Spleen (tissue), 7 donors: Measurements from ENCODE around the gene PEX1.
"Not testable (repeated sequence)": the region's sequence is repeated elsewhere in the genome, so short reads cannot be mapped to it uniquely, and the experiment has no call there.

Experiments used
- CTCF ChIP-seq, 11 experiments: fragments of 200-600 bp in 7 of 11; fragments of 450-650 bp in 4 of 11; sonication (generic) in 4 of 11; IDR thresholded peaks in 8 of 11; conservative IDR thresholded peaks in 3 of 11; 1 replicate in 7 of 11; 2 replicates in 4 of 11; pipeline versions ENCODE4 v1.4.0 to v1.8.0; 2016 to 2021; ENCODE audit warnings: antibody characterized with exemption in 11 of 11, inconsistent platforms in 4 of 11, mild to moderate bottlenecking in 1 of 11
- POLR2A ChIP-seq, 3 donors: fragments of 450-650 bp; IDR thresholded peaks; one replicate each; pipeline ENCODE4 v1.5.1; 2017; ENCODE audit warnings: antibody characterized with exemption in 3 of 3, mild to moderate bottlenecking in 1 of 3
- POLR2AphosphoS5 ChIP-seq, 3 donors: sonication (generic); formaldehyde crosslinking; IDR thresholded peaks; one replicate each; pipeline ENCODE4 v1.5.1; 2017; ENCODE audit warnings: antibody characterized with exemption in 3 of 3
- donor health status: DM: no; HTN: no; CAD: no; lungs with moderate emphysema.
- donor health status: DM: no; HTN: no; CAD: no.
- donor health status: DM: no; HTN: no; CAD: no.

GRCh38 chr7:92483624-92484023 lies 44.7 kb downstream of the PEX1 start:
- TF ChIP-seq POLR2A (IDR thresholded peaks at IDR 0.05); POLR2AphosphoS5 (IDR thresholded peaks at IDR 0.05); CTCF (IDR thresholded peaks at IDR 0.05 in 8 of 11, conservative IDR thresholded peaks at IDR 0.05 in 3 of 11): not testable (repeated sequence)
